ENCODE measurements around the gene SCYL2.

SCYL2 gene

DNA sequence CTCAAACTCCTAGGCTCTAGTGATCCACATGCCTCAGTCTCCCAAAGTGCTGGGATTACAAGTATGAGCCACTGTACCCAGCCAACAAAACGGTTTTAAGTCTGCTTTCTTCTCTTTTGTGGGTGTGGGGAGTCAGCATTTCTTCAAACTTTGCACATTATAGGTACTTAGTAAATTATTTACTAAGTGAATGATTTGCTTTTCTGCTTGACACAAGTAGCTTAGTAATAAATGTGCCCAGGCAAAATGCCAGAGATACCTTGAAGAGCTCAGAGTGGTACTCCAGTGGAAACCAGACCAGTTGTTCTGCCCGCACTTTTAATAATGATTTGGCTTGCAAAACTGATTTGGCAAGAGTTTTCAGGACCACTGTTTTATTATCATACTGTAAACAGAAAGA lies 15.1 kb upstream of the SCYL2 start:
- TF ChIP-seq FOXM1 (IDR thresholded peaks at IDR 0.05; ENCODE audit: borderline replicate concordance, low read depth), result no peak
- no peak for TF ChIP-seq EGR1 (IDR thresholded peaks at IDR 0.05)

DNA sequence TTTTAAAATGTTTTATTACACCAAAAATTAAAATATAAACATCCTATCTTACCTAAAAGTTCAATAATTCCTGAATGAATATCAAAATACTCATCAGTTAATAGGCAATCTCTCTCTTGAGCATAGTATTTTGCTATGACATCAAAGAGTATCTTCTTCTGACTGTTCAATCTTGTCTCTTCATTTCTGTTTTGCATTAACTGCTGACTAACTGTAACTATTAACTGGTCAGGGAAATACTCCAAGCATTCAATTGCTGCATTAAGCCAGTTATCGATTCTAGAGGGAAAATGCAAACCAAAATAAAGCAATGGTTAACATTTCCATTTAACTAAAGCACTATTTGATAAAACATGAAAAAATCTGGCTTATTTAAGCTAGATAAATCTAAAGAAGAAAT lies 13.5 kb upstream of the SCYL2 start:
- TF ChIP-seq NFIC (IDR thresholded peaks at IDR 0.05), result no peak
- TF ChIP-seq ZBTB7A (IDR thresholded peaks at IDR 0.05; ENCODE audit: low read depth), result no peak
- TF ChIP-seq, protein P1, sequence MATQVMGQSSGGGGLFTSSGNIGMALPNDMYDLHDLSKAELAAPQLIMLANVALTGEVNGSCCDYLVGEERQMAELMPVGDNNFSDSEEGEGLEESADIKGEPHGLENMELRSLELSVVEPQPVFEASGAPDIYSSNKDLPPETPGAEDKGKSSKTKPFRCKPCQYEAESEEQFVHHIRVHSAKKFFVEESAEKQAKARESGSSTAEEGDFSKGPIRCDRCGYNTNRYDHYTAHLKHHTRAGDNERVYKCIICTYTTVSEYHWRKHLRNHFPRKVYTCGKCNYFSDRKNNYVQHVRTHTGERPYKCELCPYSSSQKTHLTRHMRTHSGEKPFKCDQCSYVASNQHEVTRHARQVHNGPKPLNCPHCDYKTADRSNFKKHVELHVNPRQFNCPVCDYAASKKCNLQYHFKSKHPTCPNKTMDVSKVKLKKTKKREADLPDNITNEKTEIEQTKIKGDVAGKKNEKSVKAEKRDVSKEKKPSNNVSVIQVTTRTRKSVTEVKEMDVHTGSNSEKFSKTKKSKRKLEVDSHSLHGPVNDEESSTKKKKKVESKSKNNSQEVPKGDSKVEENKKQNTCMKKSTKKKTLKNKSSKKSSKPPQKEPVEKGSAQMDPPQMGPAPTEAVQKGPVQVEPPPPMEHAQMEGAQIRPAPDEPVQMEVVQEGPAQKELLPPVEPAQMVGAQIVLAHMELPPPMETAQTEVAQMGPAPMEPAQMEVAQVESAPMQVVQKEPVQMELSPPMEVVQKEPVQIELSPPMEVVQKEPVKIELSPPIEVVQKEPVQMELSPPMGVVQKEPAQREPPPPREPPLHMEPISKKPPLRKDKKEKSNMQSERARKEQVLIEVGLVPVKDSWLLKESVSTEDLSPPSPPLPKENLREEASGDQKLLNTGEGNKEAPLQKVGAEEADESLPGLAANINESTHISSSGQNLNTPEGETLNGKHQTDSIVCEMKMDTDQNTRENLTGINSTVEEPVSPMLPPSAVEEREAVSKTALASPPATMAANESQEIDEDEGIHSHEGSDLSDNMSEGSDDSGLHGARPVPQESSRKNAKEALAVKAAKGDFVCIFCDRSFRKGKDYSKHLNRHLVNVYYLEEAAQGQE (IDR thresholded peaks at IDR 0.05; ENCODE audit: low read depth), result no peak
- TF ChIP-seq TCF12 (IDR thresholded peaks at IDR 0.05; ENCODE audit: low read depth), result no peak
- no peak for TF ChIP-seq RAD21 (IDR thresholded peaks at IDR 0.05; ENCODE audit: low read depth)

GRCh38 chr12:100254876-100255275 lies 12.1 kb upstream of the SCYL2 start:
- TF ChIP-seq CREB1 (IDR thresholded peaks at IDR 0.05; ENCODE audit: low read depth), result no peak
- TF ChIP-seq YY1 (IDR thresholded peaks at IDR 0.05; ENCODE audit: low read depth), result no peak
- TF ChIP-seq FOXM1 (IDR thresholded peaks at IDR 0.05; ENCODE audit: borderline replicate concordance, low read depth), result no peak
- no peak for TF ChIP-seq USF1 (IDR thresholded peaks at IDR 0.05)
- TF ChIP-seq RAD21 (IDR thresholded peaks at IDR 0.05; ENCODE audit: low read depth), result no peak
- TF ChIP-seq TCF12 (IDR thresholded peaks at IDR 0.05; ENCODE audit: low read depth), result no peak
- TF ChIP-seq NFIC (IDR thresholded peaks at IDR 0.05), result no peak
- no peak for TF ChIP-seq EP300 (IDR thresholded peaks at IDR 0.05; ENCODE audit: borderline replicate concordance)
- TF ChIP-seq CEBPB (IDR thresholded peaks at IDR 0.05), result no peak
- TF ChIP-seq ZBTB7A (IDR thresholded peaks at IDR 0.05; ENCODE audit: low read depth), result no peak
- TF ChIP-seq, protein P2, sequence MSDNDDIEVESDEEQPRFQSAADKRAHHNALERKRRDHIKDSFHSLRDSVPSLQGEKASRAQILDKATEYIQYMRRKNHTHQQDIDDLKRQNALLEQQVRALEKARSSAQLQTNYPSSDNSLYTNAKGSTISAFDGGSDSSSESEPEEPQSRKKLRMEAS (IDR thresholded peaks at IDR 0.05), result no peak
- TF ChIP-seq TEAD4 (IDR thresholded peaks at IDR 0.05), result no peak
- no peak for TF ChIP-seq EGR1 (IDR thresholded peaks at IDR 0.05)
- TF ChIP-seq TAF1 (IDR thresholded peaks at IDR 0.05; ENCODE audit: low read depth), result no peak
- TF ChIP-seq, protein P1 (IDR thresholded peaks at IDR 0.05; ENCODE audit: low read depth), result no peak

DNA sequence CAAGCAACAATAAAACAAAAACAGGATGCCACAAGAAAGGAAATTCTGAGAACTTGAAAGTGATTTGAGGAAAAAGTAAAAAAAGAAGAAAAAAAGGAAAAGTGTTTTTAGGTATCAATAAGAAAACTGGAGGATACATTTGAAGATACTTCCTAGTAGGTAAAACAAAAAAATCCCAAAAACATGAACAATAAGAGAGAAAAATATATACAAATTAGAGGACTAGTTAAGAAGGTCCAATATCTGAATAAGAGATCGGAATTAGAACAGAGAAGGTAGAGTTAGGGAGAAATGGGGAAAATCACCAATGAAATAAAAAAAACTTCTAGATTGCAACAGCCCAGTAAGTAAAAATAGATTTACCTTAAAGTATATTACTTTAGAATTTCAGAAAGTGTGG lies 8.8 kb upstream of the SCYL2 start:
- TF ChIP-seq, protein P2 (IDR thresholded peaks at IDR 0.05), result no peak
- TF ChIP-seq RAD21 (IDR thresholded peaks at IDR 0.05; ENCODE audit: low read depth) (no peak), TCF12 (IDR thresholded peaks at IDR 0.05; ENCODE audit: low read depth) (no peak), TAF1 (IDR thresholded peaks at IDR 0.05; ENCODE audit: low read depth) (no peak), CREB1 (IDR thresholded peaks at IDR 0.05; ENCODE audit: low read depth) (no peak), ZBTB7A (IDR thresholded peaks at IDR 0.05; ENCODE audit: low read depth) (no peak), NFIC (IDR thresholded peaks at IDR 0.05) (no peak)
- TF ChIP-seq, protein P1 (IDR thresholded peaks at IDR 0.05; ENCODE audit: low read depth), result no peak

- TF ChIP-seq YY1 (IDR thresholded peaks at IDR 0.05; ENCODE audit: low read depth), result no peak
- no peak for TF ChIP-seq NFIC (IDR thresholded peaks at IDR 0.05)
- TF ChIP-seq CEBPB (IDR thresholded peaks at IDR 0.05), result no peak
- TF ChIP-seq, protein P2 (IDR thresholded peaks at IDR 0.05), result no peak
- TF ChIP-seq USF1 (IDR thresholded peaks at IDR 0.05), result no peak
- no peak for TF ChIP-seq TEAD4 (IDR thresholded peaks at IDR 0.05)
- no peak for TF ChIP-seq RAD21 (IDR thresholded peaks at IDR 0.05; ENCODE audit: low read depth)
- no peak for TF ChIP-seq ZBTB7A (IDR thresholded peaks at IDR 0.05; ENCODE audit: low read depth)
- no peak for TF ChIP-seq CREB1 (IDR thresholded peaks at IDR 0.05; ENCODE audit: low read depth)
- TF ChIP-seq TCF12 (IDR thresholded peaks at IDR 0.05; ENCODE audit: low read depth), result no peak
- TF ChIP-seq, protein P1 (IDR thresholded peaks at IDR 0.05; ENCODE audit: low read depth), result no peak
Measured at GRCh38 chr12:100263131-100263530, 3.8 kb upstream of the SCYL2 start.
